Naive thymus-derived CD4-positive, alpha-beta T cell (primary cell): ENCODE measurements around the gene SGMS1. TPM values are rescaled to one million over a fixed set of nuclear protein-coding genes. Genes with fewer than 3 reads are reported as not detected.

Experiments used
- ATAC-seq: fragments of 150-1000 bp; cut with Tn5 transposase; 2 replicates; pipeline ENCODE4 v1.10.0; 2021; ENCODE audit warnings: mild to moderate bottlenecking, moderate library complexity
- CTCF ChIA-PET: fragments of 350-600 bp; sonication (Branson Sonifier 250); formaldehyde crosslinking; loops from one replicate; lab custom pipeline; 2021; ENCODE audit warnings: antibody characterized with exemption; lab: Charles Lee
- POLR2A ChIA-PET: fragments of 350-600 bp; sonication (Branson Sonifier 250); formaldehyde crosslinking; loops from one replicate; lab custom pipeline; 2021; ENCODE audit warnings: antibody characterized with exemption, inconsistent platforms; lab: Charles Lee
- DNase-seq, 9 donors: peaks; one replicate each; pipeline versions ENCODE4 v3.0.0 to v3.0.0-alpha.2; 2020 to 2022; ENCODE audit warnings: mixed read lengths in 1 of 9
- H3K27ac ChIP-seq: one replicate; pipeline ENCODE4 v1.7.0; 2013; ENCODE audit warnings: mild to moderate bottlenecking, low read depth, low read length, moderate library complexity
- H3K27me3 ChIP-seq, 2 donors: one replicate each; pipeline ENCODE4 v1.7.0; 2013; ENCODE audit warnings: low read length in 2 of 2, mild to moderate bottlenecking in 2 of 2, moderate library complexity in 2 of 2; ENCODE audit not compliant: control insufficient read depth in 2 of 2, insufficient read depth in 2 of 2
- H3K36me3 ChIP-seq, 3 experiments: 1 replicate in 2 of 3; 2 replicates in 1 of 3; pipeline ENCODE4 v1.7.0; 2013; ENCODE audit warnings: low read length in 3 of 3, mild to moderate bottlenecking in 3 of 3, moderate library complexity in 1 of 3; ENCODE audit not compliant: insufficient read depth in 3 of 3, control insufficient read depth in 2 of 3
- H3K4me1 ChIP-seq, 2 donors: one replicate each; pipeline ENCODE4 v1.7.0; 2013; ENCODE audit warnings: low read length in 2 of 2, mild to moderate bottlenecking in 2 of 2, moderate library complexity in 1 of 2; ENCODE audit not compliant: control insufficient read depth in 2 of 2, insufficient read depth in 2 of 2
- H3K4me3 ChIP-seq: 2 replicates; pipeline ENCODE4 v1.7.0; 2013; ENCODE audit warnings: mild to moderate bottlenecking, low read length
- H3K9me3 ChIP-seq, 3 experiments: 1 replicate in 2 of 3; 2 replicates in 1 of 3; pipeline ENCODE4 v1.7.0; 2013; ENCODE audit warnings: low read length in 3 of 3; ENCODE audit not compliant: control insufficient read depth in 2 of 3
- H3K27ac Mint-ChIP-seq, 9 donors: one replicate each; pipeline ENCODE4 v1.8.0; 2020 to 2022; ENCODE audit warnings: mixed read lengths in 9 of 9, mild to moderate bottlenecking in 8 of 9, moderate library complexity in 5 of 9, inconsistent platforms in 2 of 9
- H3K27me3 Mint-ChIP-seq, 5 donors: one replicate each; pipeline ENCODE4 v1.8.0; 2021 to 2022; ENCODE audit warnings: mixed read lengths in 5 of 5, mild to moderate bottlenecking in 1 of 5
- H3K36me3 Mint-ChIP-seq, 5 donors: one replicate each; pipeline ENCODE4 v1.8.0; 2020 to 2022; ENCODE audit warnings: mixed read lengths in 5 of 5, mild to moderate bottlenecking in 3 of 5, inconsistent platforms in 1 of 5
- H3K4me1 Mint-ChIP-seq, 7 donors: one replicate each; pipeline ENCODE4 v1.8.0; 2020 to 2022; ENCODE audit warnings: mixed read lengths in 7 of 7, mild to moderate bottlenecking in 3 of 7, inconsistent platforms in 1 of 7
- H3K4me3 Mint-ChIP-seq, 10 donors: one replicate each; pipeline ENCODE4 v1.8.0; 2020 to 2022; ENCODE audit warnings: mild to moderate bottlenecking in 10 of 10, mixed read lengths in 10 of 10, moderate library complexity in 6 of 10, inconsistent platforms in 2 of 10
- H3K9me3 Mint-ChIP-seq, 11 donors: one replicate each; pipeline ENCODE4 v1.8.0; 2020 to 2022; ENCODE audit warnings: mixed read lengths in 11 of 11, mild to moderate bottlenecking in 4 of 11, inconsistent platforms in 1 of 11, moderate library complexity in 1 of 11
- intact Hi-C, 2 donors: fragments of 100-400 bp; cut with micrococcal nuclease; formaldehyde crosslinking; loops; one replicate each; pipeline ENCODE4 v1.15.1; 2023
- polyA plus RNA-seq, 2 donors: library from polyadenylated mRNA; unstranded; fragments of 300-500 nt; fragmentation: Illumina TruSeq; gene quantifications; one replicate each; pipeline ENCODE4 v1.2.3, GENCODE V29; 2021
- total RNA-seq, 6 experiments: library from RNA in 5 of 6; stranded (reverse) in 5 of 6; gene quantifications; 1 replicate in 5 of 6; 2 replicates in 1 of 6; pipeline ENCODE4 v1.2.3 and lab custom pipeline; 2021 to 2026

The SGMS1 gene
- total and polyA plus RNA-seq, 7 experiments from 2014 or later: 11.5 to 45.7 (median 29.4) TPM

GRCh38 chr10:50619166-50619565 lies 4.6 kb downstream of the SGMS1 start:
- peaks cover 15 to 45% of the 10 kb centered on the region in 2 donors for H3K4me1 ChIP-seq
- peak overlapping the region in 9 of 10 donors; percentile 39 to 97 (median 73) for H3K4me3 Mint-ChIP-seq
- H3K9me3 ChIP-seq: no peaks in the 10 kb centered on the region
- peaks cover 0 to under 1% (median 0%) of the 10 kb centered on the region in 11 donors for H3K9me3 Mint-ChIP-seq
- peak overlapping the region; percentile 48 for H3K27ac ChIP-seq
- intact Hi-C loops: no loop called here
- no peaks in the 10 kb centered on the region for H3K36me3 Mint-ChIP-seq
- peak in 1 of 9 donors; percentile 8 for DNase-seq
- H3K4me3 ChIP-seq: no peak overlapping the region
- POLR2A ChIA-PET: interaction anchor here (0.6 kb wide), 1 partner anchor 26 kb away, joined by 3 read pairs; no protein-coding TSS in a partner anchor
- peaks cover 0 to 7% (median 0%) of the 10 kb centered on the region in 3 experiments for H3K36me3 ChIP-seq
- CTCF ChIA-PET: interaction anchor here (0.9 kb wide), 1 partner anchor 34 kb away, joined by 3 read pairs; no protein-coding TSS in a partner anchor
- no peaks in the 10 kb centered on the region for H3K27me3 ChIP-seq
- H3K27me3 Mint-ChIP-seq: no peaks in the 10 kb centered on the region
- H3K4me1 Mint-ChIP-seq: peaks cover 35 to 72% (median 60%) of the 10 kb centered on the region in 7 donors
- no peak for ATAC-seq
- peak overlapping the region in 8 of 9 donors; percentile 66 to 98 (median 93) for H3K27ac Mint-ChIP-seq

- intact Hi-C loops: no loop called here
- peaks cover 34 to 77% (median 64%) of the 10 kb centered on the region in 7 donors for H3K4me1 Mint-ChIP-seq
- peak overlapping the region in 8 of 10 donors; percentile 48 to 97 (median 73) for H3K4me3 Mint-ChIP-seq
- ChIA-PET CTCF (interaction anchor here (0.9 kb wide), 1 partner anchor 35 kb away, joined by 3 read pairs; no protein-coding TSS in a partner anchor), POLR2A (no interaction called here)
- DNase-seq (no peak), ATAC-seq (no peak)
- Histone ChIP-seq H3K9me3 (no peaks in the 10 kb centered on the region), H3K27ac (peak overlapping the region; percentile 48), H3K27me3 (no peaks in the 10 kb centered on the region), H3K4me3 (no peak overlapping the region), H3K4me1 (peaks cover 15 to 45% of the 10 kb centered on the region in 2 donors), H3K36me3 (peaks cover 0 to 6% (median 0%) of the 10 kb centered on the region in 3 experiments)
- no peaks in the 10 kb centered on the region for H3K9me3 Mint-ChIP-seq
- H3K36me3 Mint-ChIP-seq: no peaks in the 10 kb centered on the region
- H3K27ac Mint-ChIP-seq: peak overlapping the region in 8 of 9 donors; percentile 66 to 98 (median 93)
- H3K27me3 Mint-ChIP-seq: no peaks in the 10 kb centered on the region
Measured at GRCh38 chr10:50618624-50619023, 5.1 kb downstream of the SGMS1 start.

- Histone ChIP-seq H3K9me3 (no peaks in the 10 kb centered on the region), H3K27me3 (no peaks in the 10 kb centered on the region), H3K27ac (no peak overlapping the region), H3K4me3 (no peak overlapping the region), H3K36me3 (no peaks in the 10 kb centered on the region), H3K4me1 (peaks cover 9 to 33% of the 10 kb centered on the region in 2 donors)
- peaks cover 32 to 94% (median 78%) of the 10 kb centered on the region in 7 donors for H3K4me1 Mint-ChIP-seq
- H3K9me3 Mint-ChIP-seq: no peaks in the 10 kb centered on the region
- H3K36me3 Mint-ChIP-seq: peaks cover 0 to 4% (median 0%) of the 10 kb centered on the region in 5 donors
- ATAC-seq (no peak), DNase-seq (no peak)
- intact Hi-C loops: no loop called here
- H3K4me3 Mint-ChIP-seq: no peak overlapping the region
- peak overlapping the region in 1 of 9 donors; percentile 20 for H3K27ac Mint-ChIP-seq
- CTCF ChIA-PET: no interaction called here
- POLR2A ChIA-PET: interaction anchor here (1.2 kb wide), 1 partner anchor 17 kb away, joined by 3 read pairs; no protein-coding TSS in a partner anchor
- no peaks in the 10 kb centered on the region for H3K27me3 Mint-ChIP-seq
Measured at GRCh38 chr10:50615658-50616057, 8.1 kb downstream of the SGMS1 start.

GRCh38 chr10:50614444-50615137 lies 9.2 kb downstream of the SGMS1 start:
- H3K27ac ChIP-seq: no peak overlapping the region
- intact Hi-C loops: no loop called here
- POLR2A ChIA-PET: interaction anchor here (1.2 to 1.6 kb wide), 2 partner anchors 7 to 16 kb away, joined by 3 to 5 read pairs; no protein-coding TSS in a partner anchor
- H3K36me3 ChIP-seq: no peaks in the 10 kb centered on the region
- no peaks in the 10 kb centered on the region for H3K9me3 ChIP-seq
- peaks cover 4 to 25% of the 10 kb centered on the region in 2 donors for H3K4me1 ChIP-seq
- DNase-seq: peak in 4 of 9 donors; percentile 9 to 19 (median 14)
- ATAC-seq: peak; percentile 76
- Mint-ChIP-seq H3K9me3 (no peaks in the 10 kb centered on the region), H3K27me3 (no peaks in the 10 kb centered on the region), H3K4me1 (peaks cover 24 to 94% (median 78%) of the 10 kb centered on the region in 7 donors), H3K4me3 (no peak overlapping the region), H3K27ac (peak overlapping the region in 1 of 9 donors; percentile 18), H3K36me3 (peaks cover 0 to 8% (median 0%) of the 10 kb centered on the region in 5 donors)
- CTCF ChIA-PET: no interaction called here
- no peak overlapping the region for H3K4me3 ChIP-seq
- no peaks in the 10 kb centered on the region for H3K27me3 ChIP-seq

GRCh38 chr10:50613726-50614443 lies 9.9 kb downstream of the SGMS1 start:
- H3K27me3 Mint-ChIP-seq: no peaks in the 10 kb centered on the region
- H3K9me3 Mint-ChIP-seq: no peaks in the 10 kb centered on the region
- Histone ChIP-seq H3K36me3 (no peaks in the 10 kb centered on the region), H3K9me3 (no peaks in the 10 kb centered on the region), H3K27me3 (no peaks in the 10 kb centered on the region), H3K4me1 (peaks cover 3 to 20% of the 10 kb centered on the region in 2 donors), H3K4me3 (no peak overlapping the region), H3K27ac (no peak overlapping the region)
- ATAC-seq (no peak), DNase-seq (no peak)
- H3K27ac Mint-ChIP-seq: peak overlapping the region in 1 of 9 donors; percentile 18
- POLR2A ChIA-PET: interaction anchor here (1.6 kb wide), 1 partner anchor 8 kb away, joined by 5 read pairs; no protein-coding TSS in a partner anchor
- CTCF ChIA-PET: interaction anchor here (0.6 kb wide), 1 partner anchor 8 kb away, joined by 3 read pairs; no protein-coding TSS in a partner anchor
- peaks cover 0 to 8% (median 0%) of the 10 kb centered on the region in 5 donors for H3K36me3 Mint-ChIP-seq
- intact Hi-C loops: no loop called here
- H3K4me3 Mint-ChIP-seq: no peak overlapping the region
- peaks cover 18 to 89% (median 77%) of the 10 kb centered on the region in 7 donors for H3K4me1 Mint-ChIP-seq

GRCh38 chr10:50613150-50613549 lies 10.6 kb downstream of the SGMS1 start:
- H3K4me3 Mint-ChIP-seq: no peak overlapping the region
- no peak for ATAC-seq
- H3K9me3 ChIP-seq: no peaks in the 10 kb centered on the region
- H3K27ac Mint-ChIP-seq: no peak overlapping the region
- no peak for DNase-seq
- intact Hi-C loops: no loop called here
- peaks cover 0 to 8% (median 0%) of the 10 kb centered on the region in 5 donors for H3K36me3 Mint-ChIP-seq
- no peaks in the 10 kb centered on the region for H3K27me3 ChIP-seq
- H3K27me3 Mint-ChIP-seq: no peaks in the 10 kb centered on the region
- ChIA-PET POLR2A (interaction anchor here (1.6 to 1.9 kb wide), 2 partner anchors 9 kb away, joined by 5 to 11 read pairs; no protein-coding TSS in a partner anchor), CTCF (interaction anchor here (0.6 kb wide), 1 partner anchor 8 kb away, joined by 3 read pairs; no protein-coding TSS in a partner anchor)
- H3K4me1 Mint-ChIP-seq: peaks cover 14 to 89% (median 73%) of the 10 kb centered on the region in 7 donors
- peaks cover 3 to 18% of the 10 kb centered on the region in 2 donors for H3K4me1 ChIP-seq
- no peaks in the 10 kb centered on the region for H3K9me3 Mint-ChIP-seq
- H3K27ac ChIP-seq: no peak overlapping the region
- H3K36me3 ChIP-seq: no peaks in the 10 kb centered on the region
- no peak overlapping the region for H3K4me3 ChIP-seq
